Amniotic epithelial cell (primary cell): Measurements from ENCODE around the gene ARHGDIB.

Source experiments
- DNase-seq: peaks from one replicate; pipeline ENCODE4 v3.0.0-alpha.2; 2010; ENCODE audit warnings: low read depth

The ARHGDIB gene

GRCh38 chr12:14961466-14962152, at the start of gene ARHGDIB:
TSS of gene ARHGDIB (minus strand) at chr12:14961601. CDS start at chr12:14950712, 10,889 bp downstream.
- DNase-seq, result no peak

- no peak for DNase-seq
Measured at GRCh38 chr12:15011162-15011561, 49.8 kb upstream of the ARHGDIB start.

GRCh38 chr12:15007551-15007950, 46.1 kb upstream of the ARHGDIB start:
- no peak for DNase-seq

- DNase-seq, result no peak
Measured at GRCh38 chr12:15005064-15005463, 43.7 kb upstream of the ARHGDIB start.

- no peak for DNase-seq
Measured at GRCh38 chr12:15004421-15004820, 43.0 kb upstream of the ARHGDIB start.

GRCh38 chr12:15001733-15002382, 40.5 kb upstream of the ARHGDIB start:
- peak; percentile 49 for DNase-seq

- no peak for DNase-seq
Measured at GRCh38 chr12:15000575-15000974, 39.2 kb upstream of the ARHGDIB start.

GRCh38 chr12:14999695-15000365, 38.4 kb upstream of the ARHGDIB start:
- DNase-seq, result peak; percentile 42

- no peak for DNase-seq
Measured at GRCh38 chr12:14999021-14999694, 37.8 kb upstream of the ARHGDIB start.

GRCh38 chr12:14997998-14998397, 36.6 kb upstream of the ARHGDIB start:
- DNase-seq, result no peak

GRCh38 chr12:14995583-14996425, 34.4 kb upstream of the ARHGDIB start:
- peak; percentile 71 for DNase-seq

GRCh38 chr12:14994610-14995009, 33.2 kb upstream of the ARHGDIB start:
- no peak for DNase-seq

GRCh38 chr12:14993537-14994266, 32.3 kb upstream of the ARHGDIB start:
- peak; percentile 64 for DNase-seq

- DNase-seq, result no peak
Measured at GRCh38 chr12:14993117-14993516, 31.7 kb upstream of the ARHGDIB start.

- no peak for DNase-seq
Measured at GRCh38 chr12:14992673-14993072, 31.3 kb upstream of the ARHGDIB start.

GRCh38 chr12:14991069-14991468, 29.7 kb upstream of the ARHGDIB start:
- no peak for DNase-seq

GRCh38 chr12:14989790-14990189, 28.4 kb upstream of the ARHGDIB start:
- DNase-seq, result no peak

- DNase-seq, result peak; percentile 57
Measured at GRCh38 chr12:14988035-14988434, 26.6 kb upstream of the ARHGDIB start.

- DNase-seq, result no peak
Measured at GRCh38 chr12:14986449-14986848, 25.0 kb upstream of the ARHGDIB start.

GRCh38 chr12:14984766-14985285, 23.4 kb upstream of the ARHGDIB start:
- no peak for DNase-seq

GRCh38 chr12:14984036-14984435, 22.6 kb upstream of the ARHGDIB start:
- no peak for DNase-seq
